Prostate gland (tissue), 2 donors: ENCODE results near the gene ADM2.

Source experiments
- POLR2A ChIP-seq: fragments of 450-650 bp; IDR thresholded peaks from one replicate; pipeline ENCODE4 v1.6.1; 2016; ENCODE audit warnings: antibody characterized with exemption, mild to moderate bottlenecking
- TF ChIP-seq, protein P1 (sequence below), 4 experiments: fragments of 200-600 bp in 2 of 4; fragments of 450-650 bp in 2 of 4; sonication (generic) in 2 of 4; IDR thresholded peaks; 1 replicate in 3 of 4; 2 replicates in 1 of 4; pipeline ENCODE4 v1.5.1; 2016 to 2019; ENCODE audit warnings: antibody characterized with exemption in 4 of 4, mild to moderate bottlenecking in 2 of 4, moderate library complexity in 2 of 4

DNA sequence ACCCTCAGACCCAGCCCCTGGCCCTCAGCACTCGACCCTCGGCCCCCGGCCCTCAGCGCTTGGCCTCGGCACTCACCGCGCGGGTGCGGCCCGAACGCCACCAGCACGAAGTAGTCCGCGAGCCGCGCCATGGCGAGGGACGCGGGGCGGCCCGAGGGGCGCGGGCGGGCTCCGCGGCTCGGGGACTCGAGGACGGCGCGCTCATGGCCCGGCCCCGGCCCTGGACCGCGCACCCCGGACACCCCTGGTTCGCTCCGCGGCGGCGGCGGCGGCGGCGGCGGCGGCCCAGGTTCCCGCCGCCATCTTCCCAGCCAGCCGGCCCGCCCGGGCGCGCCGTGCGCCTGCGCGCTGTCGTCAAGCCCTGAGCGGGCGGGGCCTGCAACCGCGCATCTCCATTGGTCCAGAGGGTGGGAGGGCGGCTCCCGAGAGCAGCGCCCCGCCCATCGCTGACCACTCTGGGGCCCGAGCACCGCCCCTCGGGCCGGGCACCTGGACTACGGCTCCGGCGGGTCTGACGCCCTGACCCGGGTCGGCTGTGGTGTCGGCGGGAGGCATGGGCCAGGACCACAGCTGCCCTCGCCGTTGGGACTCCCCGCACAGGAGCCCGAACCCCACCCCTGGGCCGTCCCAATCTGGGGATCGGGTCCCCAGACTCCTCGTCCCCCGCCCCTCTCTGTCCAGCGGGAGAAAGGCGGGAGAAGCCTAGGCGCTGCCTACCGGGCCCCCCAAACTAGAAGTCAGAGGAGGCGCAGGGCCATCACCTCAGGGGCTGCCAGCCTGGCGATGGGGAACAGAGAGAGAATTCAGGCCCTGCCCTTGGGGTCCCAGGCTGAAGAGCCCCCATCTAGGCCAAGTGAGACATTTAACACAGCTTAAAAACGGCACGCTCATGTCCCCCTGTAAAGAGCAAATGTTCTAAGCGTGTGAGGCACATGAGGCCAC, 6.4 kb upstream of the ADM2 start, which contains the start of gene SBF1:
- TF ChIP-seq, protein P1, sequence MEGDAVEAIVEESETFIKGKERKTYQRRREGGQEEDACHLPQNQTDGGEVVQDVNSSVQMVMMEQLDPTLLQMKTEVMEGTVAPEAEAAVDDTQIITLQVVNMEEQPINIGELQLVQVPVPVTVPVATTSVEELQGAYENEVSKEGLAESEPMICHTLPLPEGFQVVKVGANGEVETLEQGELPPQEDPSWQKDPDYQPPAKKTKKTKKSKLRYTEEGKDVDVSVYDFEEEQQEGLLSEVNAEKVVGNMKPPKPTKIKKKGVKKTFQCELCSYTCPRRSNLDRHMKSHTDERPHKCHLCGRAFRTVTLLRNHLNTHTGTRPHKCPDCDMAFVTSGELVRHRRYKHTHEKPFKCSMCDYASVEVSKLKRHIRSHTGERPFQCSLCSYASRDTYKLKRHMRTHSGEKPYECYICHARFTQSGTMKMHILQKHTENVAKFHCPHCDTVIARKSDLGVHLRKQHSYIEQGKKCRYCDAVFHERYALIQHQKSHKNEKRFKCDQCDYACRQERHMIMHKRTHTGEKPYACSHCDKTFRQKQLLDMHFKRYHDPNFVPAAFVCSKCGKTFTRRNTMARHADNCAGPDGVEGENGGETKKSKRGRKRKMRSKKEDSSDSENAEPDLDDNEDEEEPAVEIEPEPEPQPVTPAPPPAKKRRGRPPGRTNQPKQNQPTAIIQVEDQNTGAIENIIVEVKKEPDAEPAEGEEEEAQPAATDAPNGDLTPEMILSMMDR (IDR thresholded peaks at IDR 0.05): peak in 1 of 4 experiments; percentile 7
- TF ChIP-seq POLR2A: peak; percentile 69
